Upper lobe of right lung (tissue), 1 donor: ENCODE measurements around the gene NMUR1. TPM values are rescaled to one million over a fixed set of nuclear protein-coding genes. Genes with fewer than 3 reads are reported as not detected.

Experiments used
- ATAC-seq: fragments of 200-7000 bp; cut with Tn5 transposase; one replicate; pipeline ENCODE4 v1.9.1; 2020; ENCODE audit warnings: mild to moderate bottlenecking, moderate library complexity
- DNase-seq: peaks from one replicate; pipeline ENCODE4 v3.0.0-alpha.2; 2020
- H3K27ac ChIP-seq: fragments of 200-600 bp; one replicate; pipeline ENCODE4 v1.8.0; 2022
- H3K27me3 ChIP-seq: fragments of 200-600 bp; one replicate; pipeline ENCODE4 v1.8.0; 2022; ENCODE audit warnings: mild to moderate bottlenecking
- H3K36me3 ChIP-seq: fragments of 200-600 bp; one replicate; pipeline ENCODE4 v1.8.0; 2022
- H3K4me1 ChIP-seq: fragments of 200-600 bp; one replicate; pipeline ENCODE4 v1.8.0; 2022
- H3K4me3 ChIP-seq: fragments of 200-600 bp; one replicate; pipeline ENCODE4 v1.8.0; 2022; ENCODE audit warnings: mild to moderate bottlenecking
- H3K9me3 ChIP-seq: fragments of 200-600 bp; one replicate; pipeline ENCODE4 v1.8.0; 2022
- intact Hi-C: fragments of 100-400 bp; cut with DNase I; formaldehyde crosslinking; loops from one replicate; pipeline ENCODE4 v1.11.0; 2022
- total RNA-seq: library from RNA; stranded (reverse); fragmentation: NEBNext Ultra II Directional; extraction: Animal tissue kit (Norgen Biotek cat#: 25700); gene quantifications from one replicate; pipeline ENCODE4 v1.2.1, GENCODE V29; 2021
- TF ChIP-seq, protein P1 (sequence below): fragments of 200-600 bp; IDR thresholded peaks from one replicate; pipeline ENCODE4 v1.8.0; 2022; ENCODE audit warnings: antibody characterized with exemption
- donor health status: DM: no; HTN: yes; CAD: no; lungs with severe emphysema.

NMUR1 gene
- total RNA-seq, 1 donor from 2014 or later, result 5.8 TPM

GRCh38 chr2:231568098-231568784, 38.0 kb upstream of the NMUR1 start:
- H3K27me3 ChIP-seq, result no peaks in the 10 kb centered on the region
- no peak overlapping the region for H3K27ac ChIP-seq
- H3K4me3 ChIP-seq, result no peak overlapping the region
- intact Hi-C loops, result no loop called here
- no peaks in the 10 kb centered on the region for H3K36me3 ChIP-seq
- no peaks in the 10 kb centered on the region for H3K4me1 ChIP-seq
- no peak for ATAC-seq
- TF ChIP-seq, protein P1, sequence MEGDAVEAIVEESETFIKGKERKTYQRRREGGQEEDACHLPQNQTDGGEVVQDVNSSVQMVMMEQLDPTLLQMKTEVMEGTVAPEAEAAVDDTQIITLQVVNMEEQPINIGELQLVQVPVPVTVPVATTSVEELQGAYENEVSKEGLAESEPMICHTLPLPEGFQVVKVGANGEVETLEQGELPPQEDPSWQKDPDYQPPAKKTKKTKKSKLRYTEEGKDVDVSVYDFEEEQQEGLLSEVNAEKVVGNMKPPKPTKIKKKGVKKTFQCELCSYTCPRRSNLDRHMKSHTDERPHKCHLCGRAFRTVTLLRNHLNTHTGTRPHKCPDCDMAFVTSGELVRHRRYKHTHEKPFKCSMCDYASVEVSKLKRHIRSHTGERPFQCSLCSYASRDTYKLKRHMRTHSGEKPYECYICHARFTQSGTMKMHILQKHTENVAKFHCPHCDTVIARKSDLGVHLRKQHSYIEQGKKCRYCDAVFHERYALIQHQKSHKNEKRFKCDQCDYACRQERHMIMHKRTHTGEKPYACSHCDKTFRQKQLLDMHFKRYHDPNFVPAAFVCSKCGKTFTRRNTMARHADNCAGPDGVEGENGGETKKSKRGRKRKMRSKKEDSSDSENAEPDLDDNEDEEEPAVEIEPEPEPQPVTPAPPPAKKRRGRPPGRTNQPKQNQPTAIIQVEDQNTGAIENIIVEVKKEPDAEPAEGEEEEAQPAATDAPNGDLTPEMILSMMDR, result no peak
- H3K9me3 ChIP-seq, result no peaks in the 10 kb centered on the region
- DNase-seq, result no peak

DNA sequence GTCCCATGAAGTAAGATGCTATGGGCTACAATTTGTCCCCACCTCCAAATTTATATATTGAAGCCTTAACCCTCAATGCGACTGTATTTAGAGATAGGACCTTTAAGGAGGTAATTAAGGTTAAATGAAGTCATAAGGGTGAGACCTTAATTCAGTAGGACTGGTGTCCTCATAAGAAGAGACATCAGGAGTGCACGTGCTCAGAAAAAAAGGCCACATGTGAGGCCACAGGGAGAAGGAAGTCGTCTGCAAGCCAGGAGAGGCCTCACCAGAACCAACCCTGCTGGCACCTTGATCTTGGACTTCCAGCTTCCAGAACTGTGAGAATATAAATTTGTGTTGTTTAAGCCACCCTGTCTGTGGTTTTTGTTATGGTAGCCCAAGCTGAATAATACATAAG, 36.9 kb upstream of the NMUR1 start:
- Histone ChIP-seq H3K4me3 (no peak overlapping the region), H3K9me3 (no peaks in the 10 kb centered on the region), H3K27ac (no peak overlapping the region), H3K27me3 (no peaks in the 10 kb centered on the region), H3K36me3 (no peaks in the 10 kb centered on the region), H3K4me1 (no peaks in the 10 kb centered on the region)
- ATAC-seq (no peak), DNase-seq (no peak)
- intact Hi-C loops, result no loop called here
- TF ChIP-seq, protein P1, result no peak

DNA sequence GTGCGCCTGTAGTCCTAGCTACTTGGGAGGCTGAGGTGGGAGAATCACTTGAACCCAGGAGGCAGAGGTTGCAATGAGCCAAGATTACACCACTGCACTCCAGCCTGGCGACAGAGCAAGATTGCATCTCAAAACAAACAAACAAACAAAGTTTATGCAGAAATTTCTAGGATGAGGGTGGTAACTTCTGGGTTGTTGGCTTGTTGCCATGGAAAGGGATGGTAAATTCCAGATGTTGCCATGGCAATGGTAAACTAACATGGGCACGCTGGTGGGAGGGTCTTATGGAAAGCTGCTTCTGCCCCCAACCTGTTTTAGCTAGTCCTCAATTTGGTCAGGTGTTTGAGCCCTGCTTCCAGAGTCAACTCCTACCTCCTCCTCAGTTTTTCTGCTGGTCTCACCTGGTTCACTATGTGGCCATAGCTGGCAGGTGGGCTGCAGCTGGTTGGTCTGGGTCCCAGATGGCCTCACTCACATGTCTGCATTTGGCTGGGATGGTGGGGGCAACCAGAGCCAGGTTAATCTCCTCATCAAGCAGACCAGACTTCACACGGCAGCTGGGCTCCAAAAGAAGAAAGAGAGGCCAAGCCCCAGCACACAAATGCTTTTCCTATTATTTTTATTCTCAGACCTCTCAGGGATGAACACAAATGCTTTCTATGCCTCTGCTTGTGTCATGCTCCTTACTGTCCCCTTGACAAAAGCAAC, 35.8 kb upstream of the NMUR1 start:
- no peak overlapping the region for H3K4me3 ChIP-seq
- no peaks in the 10 kb centered on the region for H3K9me3 ChIP-seq
- ATAC-seq, result no peak
- no peaks in the 10 kb centered on the region for H3K36me3 ChIP-seq
- intact Hi-C loops, result no loop called here
- DNase-seq, result no peak
- TF ChIP-seq, protein P1, result no peak
- H3K27me3 ChIP-seq, result no peaks in the 10 kb centered on the region
- no peak overlapping the region for H3K27ac ChIP-seq
- no peaks in the 10 kb centered on the region for H3K4me1 ChIP-seq

GRCh38 chr2:231563378-231563961, 33.2 kb upstream of the NMUR1 start:
- intact Hi-C loops, result no loop called here
- no peak for DNase-seq
- peak; percentile 90 for ATAC-seq

GRCh38 chr2:231557571-231558217, 27.4 kb upstream of the NMUR1 start:
- Histone ChIP-seq H3K4me3 (no peak overlapping the region), H3K27me3 (no peaks in the 10 kb centered on the region), H3K36me3 (no peaks in the 10 kb centered on the region), H3K27ac (peak overlapping the region; percentile 58), H3K9me3 (peaks cover 3% of the 10 kb centered on the region), H3K4me1 (peaks cover 21% of the 10 kb centered on the region)
- TF ChIP-seq, protein P1, result peak; percentile 79
- intact Hi-C loops, result no loop called here
- peak; percentile 74 for DNase-seq
- peak; percentile 96 for ATAC-seq

More at GRCh38 chr2:231563378-231563961, 33.2 kb upstream of the NMUR1 start:
- Histone ChIP-seq H3K4me1 (no peaks in the 10 kb centered on the region), H3K36me3 (no peaks in the 10 kb centered on the region), H3K9me3 (no peaks in the 10 kb centered on the region), H3K27me3 (no peaks in the 10 kb centered on the region), H3K4me3 (no peak overlapping the region), H3K27ac (no peak overlapping the region)
- TF ChIP-seq, protein P1, result peak; percentile 67
